Stimulated activated naive B cell treated with anti-CD40 and anti-IgM and Interleukin-4, amounts not matched to agents 10 μg/mL and 1 μg/mL and 100 μg/mL, for 72 hours (primary cell): ENCODE results near the gene CCR3.

Experiments used
- ATAC-seq, 2 donors: fragments of 150-1000 bp; cut with Tn5 transposase; replicated peaks; 2 replicates each; pipeline ENCODE4 v1.10.0; 2021; ENCODE audit warnings: moderate library complexity in 1 of 2
- DNase-seq: peaks from one replicate; pipeline ENCODE4 v3.0.0; 2021
- H3K27ac Mint-ChIP-seq: one replicate; pipeline ENCODE4 v1.8.0; 2022; ENCODE audit warnings: mild to moderate bottlenecking, mixed read lengths
- H3K27me3 Mint-ChIP-seq, 2 donors: one replicate each; pipeline ENCODE4 v1.8.0; 2022; ENCODE audit warnings: mixed read lengths in 2 of 2
- H3K36me3 Mint-ChIP-seq, 2 donors: one replicate each; pipeline ENCODE4 v1.8.0; 2022; ENCODE audit warnings: mixed read lengths in 2 of 2, mild to moderate bottlenecking in 1 of 2
- H3K4me1 Mint-ChIP-seq, 2 donors: one replicate each; pipeline ENCODE4 v1.8.0; 2022; ENCODE audit warnings: mixed read lengths in 2 of 2, mild to moderate bottlenecking in 1 of 2
- H3K4me3 Mint-ChIP-seq, 2 donors: one replicate each; pipeline ENCODE4 v1.8.0; 2022; ENCODE audit warnings: mild to moderate bottlenecking in 2 of 2, mixed read lengths in 2 of 2, moderate library complexity in 1 of 2
- H3K9me3 Mint-ChIP-seq, 2 donors: one replicate each; pipeline ENCODE4 v1.8.0; 2022; ENCODE audit warnings: mixed read lengths in 2 of 2, mild to moderate bottlenecking in 1 of 2

Gene CCR3

GRCh38 chr3:46235425-46235824 lies 6.8 kb upstream of the CCR3 start:
- H3K27ac Mint-ChIP-seq: no peak overlapping the region
- no peak for DNase-seq
- no peaks in the 10 kb centered on the region for H3K9me3 Mint-ChIP-seq
- ATAC-seq: no peak
- peaks cover 2 to 8% of the 10 kb centered on the region in 2 donors for H3K4me1 Mint-ChIP-seq
- peaks cover 4 to 7% of the 10 kb centered on the region in 2 donors for H3K27me3 Mint-ChIP-seq
- no peak overlapping the region for H3K4me3 Mint-ChIP-seq
- H3K36me3 Mint-ChIP-seq: no peaks in the 10 kb centered on the region

- Mint-ChIP-seq H3K4me3 (no peak overlapping the region), H3K36me3 (no peaks in the 10 kb centered on the region), H3K27me3 (peaks cover 4 to 8% of the 10 kb centered on the region in 2 donors), H3K4me1 (peaks cover 2 to 8% of the 10 kb centered on the region in 2 donors), H3K27ac (no peak overlapping the region), H3K9me3 (no peaks in the 10 kb centered on the region)
- DNase-seq (no peak), ATAC-seq (peak; percentile 48 to 53)
Measured at GRCh38 chr3:46236294-46237054, 5.8 kb upstream of the CCR3 start.

- no peaks in the 10 kb centered on the region for H3K36me3 Mint-ChIP-seq
- no peaks in the 10 kb centered on the region for H3K9me3 Mint-ChIP-seq
- H3K4me3 Mint-ChIP-seq: no peak overlapping the region
- no peak overlapping the region for H3K27ac Mint-ChIP-seq
- ATAC-seq: no peak
- no peak for DNase-seq
- H3K27me3 Mint-ChIP-seq: peaks cover 2 to 8% of the 10 kb centered on the region in 2 donors
- peaks cover 6 to 14% of the 10 kb centered on the region in 2 donors for H3K4me1 Mint-ChIP-seq
Measured at GRCh38 chr3:46238386-46238785, 3.9 kb upstream of the CCR3 start.

- no peaks in the 10 kb centered on the region for H3K36me3 Mint-ChIP-seq
- peaks cover 0 to 8% of the 10 kb centered on the region in 2 donors for H3K27me3 Mint-ChIP-seq
- no peak overlapping the region for H3K27ac Mint-ChIP-seq
- ATAC-seq (no peak), DNase-seq (no peak)
- no peak overlapping the region for H3K4me3 Mint-ChIP-seq
- H3K9me3 Mint-ChIP-seq: no peaks in the 10 kb centered on the region
- peaks cover 7 to 14% of the 10 kb centered on the region in 2 donors for H3K4me1 Mint-ChIP-seq
Measured at GRCh38 chr3:46239301-46239938, 2.8 kb upstream of the CCR3 start.

- DNase-seq: no peak
- H3K27me3 Mint-ChIP-seq: peaks cover 0 to 8% of the 10 kb centered on the region in 2 donors
- peaks cover 7 to 14% of the 10 kb centered on the region in 2 donors for H3K4me1 Mint-ChIP-seq
- no peaks in the 10 kb centered on the region for H3K9me3 Mint-ChIP-seq
- ATAC-seq: no peak
- H3K4me3 Mint-ChIP-seq: no peak overlapping the region
- H3K36me3 Mint-ChIP-seq: no peaks in the 10 kb centered on the region
- H3K27ac Mint-ChIP-seq: no peak overlapping the region
Measured at GRCh38 chr3:46239952-46240351, 2.3 kb upstream of the CCR3 start.

GRCh38 chr3:46243560-46243959 lies 1.3 kb downstream of the CCR3 start:
- H3K36me3 Mint-ChIP-seq: no peaks in the 10 kb centered on the region
- ATAC-seq (no peak), DNase-seq (no peak)
- H3K9me3 Mint-ChIP-seq: no peaks in the 10 kb centered on the region
- H3K4me1 Mint-ChIP-seq: peaks cover 6 to 7% of the 10 kb centered on the region in 2 donors
- H3K27ac Mint-ChIP-seq: no peak overlapping the region
- H3K4me3 Mint-ChIP-seq: no peak overlapping the region
- H3K27me3 Mint-ChIP-seq: peaks cover 0 to 8% of the 10 kb centered on the region in 2 donors

- Mint-ChIP-seq H3K4me1 (peaks cover 6 to 7% of the 10 kb centered on the region in 2 donors), H3K27ac (no peak overlapping the region)
Measured at GRCh38 chr3:46245146-46245545, 2.9 kb downstream of the CCR3 start.

GRCh38 chr3:46252980-46253379 lies 10.7 kb downstream of the CCR3 start:
- peaks cover 14 to 20% of the 10 kb centered on the region in 2 donors for H3K27me3 Mint-ChIP-seq
- peak; percentile 87 to 99 for ATAC-seq
- no peaks in the 10 kb centered on the region for H3K36me3 Mint-ChIP-seq
- H3K9me3 Mint-ChIP-seq: peaks cover 0 to 2% of the 10 kb centered on the region in 2 donors
- no peak overlapping the region for H3K27ac Mint-ChIP-seq
- DNase-seq: peak; percentile 37
- H3K4me1 Mint-ChIP-seq: peaks cover 10 to 13% of the 10 kb centered on the region in 2 donors
- no peak overlapping the region for H3K4me3 Mint-ChIP-seq

More at GRCh38 chr3:46245146-46245545, 2.9 kb downstream of the CCR3 start:
- no peaks in the 10 kb centered on the region for H3K36me3 Mint-ChIP-seq
- no peak overlapping the region for H3K4me3 Mint-ChIP-seq
- H3K27me3 Mint-ChIP-seq: peaks cover 3% of the 10 kb centered on the region in 2 donors
- no peaks in the 10 kb centered on the region for H3K9me3 Mint-ChIP-seq
- DNase-seq (no peak), ATAC-seq (no peak)

GRCh38 chr3:46258525-46258924 lies 16.3 kb downstream of the CCR3 start:
- no peak for ATAC-seq
- DNase-seq: no peak
- Mint-ChIP-seq H3K9me3 (peaks cover 10 to 11% of the 10 kb centered on the region in 2 donors), H3K27me3 (peaks cover 7 to 9% of the 10 kb centered on the region in 2 donors), H3K27ac (no peak overlapping the region), H3K4me3 (no peak overlapping the region), H3K36me3 (peaks cover 7 to 9% of the 10 kb centered on the region in 2 donors), H3K4me1 (peaks cover 0 to 4% of the 10 kb centered on the region in 2 donors)

- H3K4me3 Mint-ChIP-seq: no peak overlapping the region
- no peak for ATAC-seq
- peaks cover 7 to 9% of the 10 kb centered on the region in 2 donors for H3K36me3 Mint-ChIP-seq
- no peak for DNase-seq
- no peak overlapping the region for H3K27ac Mint-ChIP-seq
- peaks cover 0 to 4% of the 10 kb centered on the region in 2 donors for H3K27me3 Mint-ChIP-seq
- H3K9me3 Mint-ChIP-seq: peaks cover 9 to 10% of the 10 kb centered on the region in 2 donors
- no peaks in the 10 kb centered on the region for H3K4me1 Mint-ChIP-seq
Measured at GRCh38 chr3:46261926-46262594, 19.8 kb downstream of the CCR3 start.

GRCh38 chr3:46264002-46264401 lies 21.7 kb downstream of the CCR3 start:
- Mint-ChIP-seq H3K27ac (no peak overlapping the region), H3K27me3 (peaks cover 11 to 12% of the 10 kb centered on the region in 2 donors), H3K4me1 (no peaks in the 10 kb centered on the region), H3K4me3 (no peak overlapping the region), H3K9me3 (peaks cover 9 to 10% of the 10 kb centered on the region in 2 donors), H3K36me3 (peaks cover 7 to 9% of the 10 kb centered on the region in 2 donors)
- no peak for ATAC-seq
- DNase-seq: no peak

- Mint-ChIP-seq H3K4me3 (no peak overlapping the region), H3K27ac (no peak overlapping the region), H3K27me3 (peaks cover 17 to 21% of the 10 kb centered on the region in 2 donors), H3K9me3 (peaks cover 0 to 1% of the 10 kb centered on the region in 2 donors), H3K36me3 (no peaks in the 10 kb centered on the region), H3K4me1 (peaks cover 0 to 4% of the 10 kb centered on the region in 2 donors)
- no peak for ATAC-seq
- no peak for DNase-seq
Measured at GRCh38 chr3:46266598-46266997, 24.3 kb downstream of the CCR3 start.

- ATAC-seq (peak; percentile 16 to 67), DNase-seq (no peak)
- no peak overlapping the region for H3K27ac Mint-ChIP-seq
- peaks cover 17 to 21% of the 10 kb centered on the region in 2 donors for H3K27me3 Mint-ChIP-seq
- H3K36me3 Mint-ChIP-seq: no peaks in the 10 kb centered on the region
- H3K9me3 Mint-ChIP-seq: peaks cover 0 to 1% of the 10 kb centered on the region in 2 donors
- peaks cover 0 to 4% of the 10 kb centered on the region in 2 donors for H3K4me1 Mint-ChIP-seq
- no peak overlapping the region for H3K4me3 Mint-ChIP-seq
Measured at GRCh38 chr3:46269556-46269955, 27.3 kb downstream of the CCR3 start.

- no peak for DNase-seq
- no peak for ATAC-seq
- Mint-ChIP-seq H3K4me3 (no peak overlapping the region), H3K36me3 (no peaks in the 10 kb centered on the region), H3K27me3 (peaks cover 13 to 21% of the 10 kb centered on the region in 2 donors), H3K9me3 (peaks cover 0 to 1% of the 10 kb centered on the region in 2 donors), H3K4me1 (peaks cover 0 to 4% of the 10 kb centered on the region in 2 donors), H3K27ac (no peak overlapping the region)
Measured at GRCh38 chr3:46270474-46270873, 28.2 kb downstream of the CCR3 start.
